Effector memory CD4-positive, alpha-beta T cell (primary cell): ENCODE data around the gene INHBC.

ENCODE experiments used
- DNase-seq, 3 donors: peaks; one replicate each; pipeline ENCODE4 v3.0.0-alpha.2; 2020
- H3K27ac ChIP-seq: 2 replicates; pipeline ENCODE4 v1.7.0; 2013; ENCODE audit warnings: mild to moderate bottlenecking, low read length, moderate library complexity; ENCODE audit not compliant: insufficient read depth, poor library complexity, severe bottlenecking
- H3K27me3 ChIP-seq: replicated peaks from 2 replicates; pipeline ENCODE4 v1.7.0; 2013; ENCODE audit warnings: mild to moderate bottlenecking, low read length; ENCODE audit not compliant: insufficient read depth, control insufficient read depth, poor library complexity, severe bottlenecking
- H3K36me3 ChIP-seq: 2 replicates; pipeline ENCODE4 v1.7.0; 2013; ENCODE audit warnings: mild to moderate bottlenecking, low read length, moderate library complexity; ENCODE audit not compliant: control insufficient read depth, insufficient read depth
- H3K4me1 ChIP-seq: 2 replicates; pipeline ENCODE4 v1.7.0; 2013; ENCODE audit warnings: low read length, mild to moderate bottlenecking; ENCODE audit not compliant: control insufficient read depth, insufficient read depth, poor library complexity, severe bottlenecking
- H3K4me3 ChIP-seq: 2 replicates; pipeline ENCODE4 v1.7.0; 2013; ENCODE audit warnings: low read length, low read depth, mild to moderate bottlenecking; ENCODE audit not compliant: insufficient read depth, poor library complexity, severe bottlenecking
- H3K9me3 ChIP-seq: 2 replicates; pipeline ENCODE4 v1.7.0; 2013; ENCODE audit warnings: mild to moderate bottlenecking, low read length, moderate library complexity; ENCODE audit not compliant: control insufficient read depth

INHBC gene

DNA sequence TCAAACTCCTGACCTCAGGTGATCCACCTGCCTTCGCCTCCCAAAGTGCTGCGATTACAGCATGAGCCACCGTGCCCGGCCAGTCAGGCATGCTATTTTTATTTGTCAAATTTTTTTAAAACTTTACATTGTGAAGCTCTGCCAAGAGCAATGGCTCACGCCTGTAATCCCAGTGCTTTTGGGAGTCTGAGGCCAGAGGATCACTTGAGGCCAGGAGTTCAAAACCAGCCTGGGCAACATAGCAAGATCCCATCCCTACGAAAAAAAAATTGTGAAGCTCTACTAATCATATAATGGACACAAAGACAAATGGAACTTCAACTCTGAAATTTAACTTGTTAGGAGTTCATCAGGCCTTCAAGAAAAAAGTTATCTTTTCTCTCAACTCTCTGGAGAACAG lies 5.6 kb upstream of the INHBC start:
- Histone ChIP-seq H3K4me1 (peaks cover 13% of the 10 kb centered on the region), H3K27me3 (no peaks in the 10 kb centered on the region), H3K27ac (no peak overlapping the region), H3K36me3 (peaks cover 3% of the 10 kb centered on the region), H3K9me3 (no peaks in the 10 kb centered on the region), H3K4me3 (no peak overlapping the region)
- DNase-seq: no peak

DNA sequence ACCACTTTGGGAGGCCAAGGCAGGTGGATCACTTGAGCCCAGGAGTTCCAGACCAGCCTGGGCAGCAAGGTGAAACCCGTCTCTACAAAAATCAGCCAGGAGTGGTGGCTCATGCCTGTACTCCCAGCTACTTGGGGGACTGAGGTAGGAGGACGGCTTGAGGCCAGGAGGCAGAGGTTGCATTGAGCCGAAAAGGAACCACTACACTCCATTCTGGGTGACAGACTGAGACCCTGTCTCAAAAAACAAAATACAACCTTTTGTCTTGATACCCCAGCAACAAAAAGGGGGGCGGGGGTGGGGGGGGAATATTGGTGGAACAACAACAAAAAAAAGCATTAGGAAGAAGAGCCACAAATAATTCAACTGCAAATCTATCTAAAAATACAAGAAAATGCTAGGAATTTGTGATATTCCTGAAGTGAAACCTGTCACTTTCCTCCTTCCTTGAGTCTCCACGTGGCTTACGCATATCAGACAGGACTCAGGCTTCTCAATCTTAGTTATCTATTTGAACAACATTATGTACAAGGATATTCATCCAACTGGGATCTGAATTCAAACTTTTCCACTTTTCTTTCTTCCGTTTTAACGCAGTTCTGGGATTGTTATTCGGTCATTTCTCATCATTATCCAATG lies 5.0 kb upstream of the INHBC start:
- Histone ChIP-seq H3K4me3 (peak overlapping the region; percentile 50), H3K27ac (peak overlapping the region; percentile 84), H3K27me3 (no peaks in the 10 kb centered on the region), H3K4me1 (peaks cover 13% of the 10 kb centered on the region), H3K36me3 (no peaks in the 10 kb centered on the region), H3K9me3 (no peaks in the 10 kb centered on the region)
- DNase-seq: no peak

- peak in 1 of 3 donors; percentile 23 for DNase-seq
- Histone ChIP-seq H3K27ac (peak overlapping the region; percentile 84), H3K4me1 (peaks cover 13% of the 10 kb centered on the region)
These were observed 4.3 kb upstream of the INHBC start for GRCh38 chr12:57430112-57430930.

GRCh38 chr12:57430931-57431566 lies 3.5 kb upstream of the INHBC start, which contains the start of gene R3HDM2:
Gene R3HDM2 (minus strand): TSS chr12:57431043. CDS start chr12:57310428, 120,615 bp downstream.
- no peaks in the 10 kb centered on the region for H3K27me3 ChIP-seq
- peak within 1 kb of the TSS; percentile 50 for H3K4me3 ChIP-seq
- no peaks in the 10 kb centered on the region for H3K9me3 ChIP-seq
- DNase-seq: peak; percentile 88 to 92 (median 92)
- H3K36me3 ChIP-seq: no peaks in the 10 kb centered on the region
- peaks cover 13% of the 10 kb centered on the region for H3K4me1 ChIP-seq
- peak within 1 kb of the TSS; percentile 84 for H3K27ac ChIP-seq

More at GRCh38 chr12:57430112-57430930, 4.3 kb upstream of the INHBC start:
- Histone ChIP-seq H3K27me3 (no peaks in the 10 kb centered on the region), H3K36me3 (no peaks in the 10 kb centered on the region), H3K9me3 (no peaks in the 10 kb centered on the region), H3K4me3 (peak overlapping the region; percentile 50)

- no peaks in the 10 kb centered on the region for H3K9me3 ChIP-seq
- peaks cover 13% of the 10 kb centered on the region for H3K4me1 ChIP-seq
- H3K4me3 ChIP-seq: peak overlapping the region; percentile 45
- DNase-seq: no peak
- no peaks in the 10 kb centered on the region for H3K36me3 ChIP-seq
- H3K27me3 ChIP-seq: no peaks in the 10 kb centered on the region
- peak overlapping the region; percentile 84 for H3K27ac ChIP-seq
These were observed 2.9 kb upstream of the INHBC start for GRCh38 chr12:57431654-57432188.

DNA sequence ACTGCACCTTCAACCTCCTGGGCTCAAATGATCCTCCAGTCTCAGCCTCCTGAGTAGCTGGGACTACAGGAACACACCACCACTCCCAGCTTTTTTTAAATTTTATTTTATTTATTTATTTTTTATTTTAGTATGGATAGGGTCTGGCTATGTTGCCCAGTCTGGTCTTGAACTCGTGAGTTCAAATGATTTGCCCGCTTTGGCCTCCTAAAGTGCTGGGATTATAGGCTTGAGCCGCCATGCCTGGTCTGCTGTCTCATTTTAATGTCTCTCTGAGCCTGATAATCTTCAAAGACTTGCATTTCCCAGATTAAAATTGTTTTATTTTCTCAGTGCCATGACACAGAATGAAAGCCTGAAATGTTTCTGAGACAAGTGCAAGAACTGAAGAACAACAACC lies 1.2 kb upstream of the INHBC start:
- no peaks in the 10 kb centered on the region for H3K27me3 ChIP-seq
- H3K9me3 ChIP-seq: no peaks in the 10 kb centered on the region
- no peak for DNase-seq
- H3K27ac ChIP-seq: no peak overlapping the region
- H3K4me1 ChIP-seq: peaks cover 13% of the 10 kb centered on the region
- no peak overlapping the region for H3K4me3 ChIP-seq
- H3K36me3 ChIP-seq: no peaks in the 10 kb centered on the region

DNA sequence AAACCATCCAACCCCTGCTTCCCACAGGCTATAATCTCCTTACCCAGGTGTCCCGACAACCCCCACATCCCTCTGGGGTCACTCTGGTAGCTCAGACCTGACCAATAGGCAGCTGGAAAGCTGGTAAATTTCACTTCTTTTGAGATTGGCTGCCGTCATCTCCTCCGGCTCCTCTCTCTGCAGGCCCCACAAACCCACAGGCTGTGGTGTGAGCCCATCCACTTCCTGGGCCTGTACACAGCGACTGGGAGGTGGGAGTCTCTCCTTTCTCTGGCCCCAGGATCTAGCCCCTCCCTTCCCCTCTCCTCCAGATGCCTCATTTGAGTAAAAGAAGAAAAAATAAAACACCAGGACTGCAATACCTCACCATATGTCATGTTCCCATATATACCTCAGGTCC lies 709 bp downstream of the INHBC start:
- H3K27me3 ChIP-seq: no peaks in the 10 kb centered on the region
- H3K9me3 ChIP-seq: no peaks in the 10 kb centered on the region
- no peaks in the 10 kb centered on the region for H3K36me3 ChIP-seq
- peaks cover 4% of the 10 kb centered on the region for H3K4me1 ChIP-seq
- H3K27ac ChIP-seq: no peak overlapping the region
- H3K4me3 ChIP-seq: no peak overlapping the region
- no peak for DNase-seq

DNA sequence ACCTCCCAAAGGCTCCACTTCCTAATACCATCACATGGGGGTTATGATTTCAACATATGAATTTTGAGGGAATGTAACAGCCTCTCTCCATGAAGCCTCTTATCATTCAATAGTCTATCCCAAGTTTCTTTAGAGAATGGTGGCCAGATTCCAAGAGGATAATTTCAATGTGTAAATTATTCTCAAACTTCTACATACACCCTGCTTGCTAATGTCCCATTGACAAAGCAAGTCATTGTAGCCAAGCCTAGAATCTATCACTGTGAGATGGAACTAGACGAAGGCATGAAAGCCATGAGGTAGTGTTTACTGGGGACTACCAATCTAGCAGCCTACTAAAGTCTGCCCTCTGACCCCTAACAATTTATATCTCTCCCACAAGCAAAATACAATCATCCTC lies 3.8 kb downstream of the INHBC start:
- Histone ChIP-seq H3K4me3 (no peak overlapping the region), H3K36me3 (no peaks in the 10 kb centered on the region), H3K27ac (no peak overlapping the region), H3K27me3 (no peaks in the 10 kb centered on the region), H3K9me3 (no peaks in the 10 kb centered on the region), H3K4me1 (no peaks in the 10 kb centered on the region)
- no peak for DNase-seq

GRCh38 chr12:57439762-57440266 lies 5.2 kb downstream of the INHBC start:
- Histone ChIP-seq H3K27ac (no peak overlapping the region), H3K4me1 (no peaks in the 10 kb centered on the region), H3K4me3 (no peak overlapping the region), H3K27me3 (no peaks in the 10 kb centered on the region), H3K9me3 (no peaks in the 10 kb centered on the region), H3K36me3 (no peaks in the 10 kb centered on the region)
- no peak for DNase-seq
